ENCODE measurements around the gene CHCHD4.

- TF ChIP-seq CTCF (conservative IDR thresholded peaks at IDR 0.05; ENCODE audit: low read depth, low read length) (no peak), EZH2 (IDR thresholded peaks at IDR 0.05; ENCODE audit: borderline replicate concordance, low read depth, low read length, poor library complexity, severe bottlenecking) (no peak)
Measured at GRCh38 chr3:14161282-14161681, 36.6 kb upstream of the CHCHD4 start.
